DMS153 treated with DMSO at 0.1 percent for 48 hours (cell line): ENCODE measurements around the gene ASTN1.

Source experiments
- DNase-seq: peaks from one replicate; lab custom pipeline; 2025; ENCODE audit not compliant: unreplicated experiment; lab: John Stamatoyannopoulos, UW

ASTN1 gene

GRCh38 chr1:176996456-176997090 is 167.9 kb downstream of the ASTN1 start:
- no peak for DNase-seq

- DNase-seq: no peak
These were observed 169.4 kb downstream of the ASTN1 start for GRCh38 chr1:176994931-176995596.

GRCh38 chr1:176993587-176993986 is 170.9 kb downstream of the ASTN1 start:
- no peak for DNase-seq

GRCh38 chr1:176989754-176990153 is 174.8 kb downstream of the ASTN1 start:
- no peak for DNase-seq

GRCh38 chr1:176989023-176989422 is 175.5 kb downstream of the ASTN1 start:
- no peak for DNase-seq

- no peak for DNase-seq
These were observed 177.5 kb downstream of the ASTN1 start for GRCh38 chr1:176987016-176987415.

GRCh38 chr1:176983731-176984130 is 180.8 kb downstream of the ASTN1 start:
- DNase-seq: no peak

GRCh38 chr1:176976771-176977170 is 187.7 kb downstream of the ASTN1 start:
- no peak for DNase-seq

GRCh38 chr1:176976225-176976624 is 188.3 kb downstream of the ASTN1 start:
- no peak for DNase-seq

- DNase-seq: no peak
These were observed 199.8 kb downstream of the ASTN1 start for GRCh38 chr1:176964687-176965086.

- DNase-seq: no peak
These were observed 201.3 kb downstream of the ASTN1 start for GRCh38 chr1:176963181-176963580.

- DNase-seq: no peak
These were observed 202.8 kb downstream of the ASTN1 start for GRCh38 chr1:176961678-176962077.

GRCh38 chr1:176959191-176959820 is 205.2 kb downstream of the ASTN1 start:
- DNase-seq: no peak

GRCh38 chr1:176957603-176958002 is 206.9 kb downstream of the ASTN1 start:
- no peak for DNase-seq

- no peak for DNase-seq
These were observed 210.3 kb downstream of the ASTN1 start for GRCh38 chr1:176954242-176954641.

GRCh38 chr1:176950736-176951324 is 213.7 kb downstream of the ASTN1 start:
- DNase-seq: no peak

- DNase-seq: no peak
These were observed 215.4 kb downstream of the ASTN1 start for GRCh38 chr1:176949033-176949662.

- DNase-seq: no peak
These were observed 219.9 kb downstream of the ASTN1 start for GRCh38 chr1:176944606-176945005.

- no peak for DNase-seq
These were observed 220.7 kb downstream of the ASTN1 start for GRCh38 chr1:176943783-176944182.

GRCh38 chr1:176942346-176942745 is 222.2 kb downstream of the ASTN1 start:
- DNase-seq: no peak

GRCh38 chr1:176939993-176940392 is 224.5 kb downstream of the ASTN1 start:
- no peak for DNase-seq

- DNase-seq: no peak
These were observed 226.1 kb downstream of the ASTN1 start for GRCh38 chr1:176938375-176938774.
